Tibial nerve (tissue), 4 donors: ENCODE measurements around the gene HOXA3.

Source experiments
- EP300 ChIP-seq, 2 donors: sonication (generic); formaldehyde crosslinking; IDR thresholded peaks; one replicate each; pipeline ENCODE4 v1.6.1; 2017; ENCODE audit warnings: antibody characterized with exemption in 2 of 2, mild to moderate bottlenecking in 1 of 2
- TF ChIP-seq, protein P1 (sequence below), 5 experiments: fragments of 200-600 bp in 3 of 5; fragments of 450-650 bp in 2 of 5; sonication (generic) in 3 of 5; IDR thresholded peaks; one replicate each; pipeline ENCODE4 v1.5.1; 2016 to 2019; ENCODE audit warnings: antibody characterized with exemption in 5 of 5, mild to moderate bottlenecking in 3 of 5, moderate library complexity in 2 of 5

DNA sequence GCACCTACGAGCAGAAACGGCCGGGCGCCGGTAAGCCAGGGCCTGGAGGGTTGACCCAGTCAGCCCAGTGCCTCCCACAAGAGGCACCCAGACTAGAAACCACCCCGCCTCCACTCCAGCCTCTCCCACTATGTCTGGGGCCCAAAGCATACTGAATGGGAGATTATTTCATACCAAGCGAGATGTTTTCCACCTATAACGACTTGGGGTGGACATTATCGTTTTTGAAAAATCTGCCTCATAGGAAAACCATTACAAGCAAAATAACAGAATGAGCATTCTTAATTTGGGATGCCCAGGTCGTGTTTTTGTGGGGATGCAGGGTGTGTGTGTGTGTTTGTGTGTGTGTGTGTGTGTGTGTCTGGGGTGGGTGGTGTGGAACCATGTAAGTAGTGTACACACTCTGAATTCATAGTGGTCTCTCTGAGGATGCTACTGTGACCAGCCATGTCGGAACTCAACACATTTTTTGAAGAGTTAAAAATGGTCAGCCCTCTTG, 6.4 kb downstream of the HOXA3 start:
- TF ChIP-seq, protein P1, sequence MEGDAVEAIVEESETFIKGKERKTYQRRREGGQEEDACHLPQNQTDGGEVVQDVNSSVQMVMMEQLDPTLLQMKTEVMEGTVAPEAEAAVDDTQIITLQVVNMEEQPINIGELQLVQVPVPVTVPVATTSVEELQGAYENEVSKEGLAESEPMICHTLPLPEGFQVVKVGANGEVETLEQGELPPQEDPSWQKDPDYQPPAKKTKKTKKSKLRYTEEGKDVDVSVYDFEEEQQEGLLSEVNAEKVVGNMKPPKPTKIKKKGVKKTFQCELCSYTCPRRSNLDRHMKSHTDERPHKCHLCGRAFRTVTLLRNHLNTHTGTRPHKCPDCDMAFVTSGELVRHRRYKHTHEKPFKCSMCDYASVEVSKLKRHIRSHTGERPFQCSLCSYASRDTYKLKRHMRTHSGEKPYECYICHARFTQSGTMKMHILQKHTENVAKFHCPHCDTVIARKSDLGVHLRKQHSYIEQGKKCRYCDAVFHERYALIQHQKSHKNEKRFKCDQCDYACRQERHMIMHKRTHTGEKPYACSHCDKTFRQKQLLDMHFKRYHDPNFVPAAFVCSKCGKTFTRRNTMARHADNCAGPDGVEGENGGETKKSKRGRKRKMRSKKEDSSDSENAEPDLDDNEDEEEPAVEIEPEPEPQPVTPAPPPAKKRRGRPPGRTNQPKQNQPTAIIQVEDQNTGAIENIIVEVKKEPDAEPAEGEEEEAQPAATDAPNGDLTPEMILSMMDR (IDR thresholded peaks at IDR 0.05), result no peak
- no peak for TF ChIP-seq EP300 (IDR thresholded peaks at IDR 0.05)
